ENCODE results near the gene ARFGEF2. TPM values are rescaled to one million over a fixed set of nuclear protein-coding genes. Genes with fewer than 3 reads are reported as not detected.
A peak's percentile ranks its signal among the peaks of the same experiment; 100 is the strongest.

Gene ARFGEF2
- total and polyA plus RNA-seq, 2 of the 4 experiments (the other 2 are of a cell fraction): 10.3 to 39.1 TPM

- intact Hi-C loops (cut with micrococcal nuclease): no loop called here
- H4K8ac ChIP-seq (ENCODE audit: low read depth in 2 of 2, low read length in 2 of 2): no peak overlapping the region
- H3K79me1 ChIP-seq (ENCODE audit: low read depth in 1 of 2, low read length in 2 of 2): peaks cover 38 to 75% of the 10 kb centered on the region in 2 experiments
- no peak overlapping the region for H2BK20ac ChIP-seq (ENCODE audit: low read depth, low read length)
- no peak overlapping the region for H2AK5ac ChIP-seq (ENCODE audit: low read depth, low read length)
- H3K23ac ChIP-seq (ENCODE audit: low read depth, low read length): no peak overlapping the region
- in situ Hi-C loops (cut with MboI; ENCODE audit: low sequenced_read_pairs): no loop called here
- no peak overlapping the region for H3K4me3 ChIP-seq (ENCODE audit: insufficient read depth, low read depth, low read length)
- no peak overlapping the region for H2BK15ac ChIP-seq (ENCODE audit: low read depth, low read length)
- dilution Hi-C loops (cut with HindIII; ENCODE audit: low sequenced_read_pairs, unreplicated experiment): no loop called here
- H4K91ac ChIP-seq (ENCODE audit: insufficient read depth, low read depth, low read length): no peak overlapping the region
- peak; percentile 45 for DNase-seq
- H3K36me3 ChIP-seq (ENCODE audit: control insufficient read depth, insufficient read depth, low read length): peaks cover 32% of the 10 kb centered on the region
- H3K9me3 ChIP-seq (ENCODE audit: control insufficient read depth, insufficient read depth, low read length): no peaks in the 10 kb centered on the region
- no peak overlapping the region for H3K27ac ChIP-seq (ENCODE audit: insufficient read depth, low read length)
- no TSS peak for BruUV-seq (replicated peaks)
- H2AK9ac ChIP-seq (replicated peaks; ENCODE audit: low read depth, low read length, poor library complexity): peak overlapping the region; percentile 11
- ChIA-PET POLR2A (ENCODE audit: unreplicated experiment) (no interaction called here), CTCF (no interaction called here)
- 100% methylated on average over 1 of the region's 6 CpGs; no CpG with 5 or more reads in 1 of the 2 experiments for WGBS, 2 experiments (ENCODE audit: extremely low coverage in 2 of 2, insufficient read length in 1 of 2)
- H3K9me1 ChIP-seq (ENCODE audit: insufficient read depth, low read length): peaks cover 28% of the 10 kb centered on the region
- ATAC-seq (ENCODE audit: low read depth): peak; percentile 89
- no peak overlapping the region for H2BK120ac ChIP-seq (ENCODE audit: low read depth, low read length)
- no peak overlapping the region for H3K18ac ChIP-seq (ENCODE audit: low read depth, low read length)
- H3K4me2 ChIP-seq (ENCODE audit: low read depth, low read length): no peak overlapping the region
- no peak overlapping the region for H2AFZ ChIP-seq (replicated peaks; ENCODE audit: low read length, poor library complexity)
- H3K56ac ChIP-seq (ENCODE audit: extremely low read depth, insufficient read depth, low read length): no peak overlapping the region
- no peak overlapping the region for H3K14ac ChIP-seq (replicated peaks; ENCODE audit: low read depth, low read length)
- H2BK5ac ChIP-seq (ENCODE audit: low read depth, low read length, poor library complexity, severe bottlenecking): no peak overlapping the region
- H3K4me1 ChIP-seq (ENCODE audit: control insufficient read depth, insufficient read depth, low read length): peaks cover 6% of the 10 kb centered on the region; the same call in 1 of the 2 replicates
- H3K4ac ChIP-seq (ENCODE audit: low read depth, low read length): no peak overlapping the region
- TF ChIP-seq FOS (IDR thresholded peaks at IDR 0.05; ENCODE audit: low read depth, low read length): peak; percentile 58; the same call in 1 of the 2 replicates
- TF ChIP-seq MXI1 (IDR thresholded peaks at IDR 0.05; ENCODE audit: borderline replicate concordance, low read depth, low read length): no peak
- no peak overlapping the region for H3K9ac ChIP-seq (ENCODE audit: low read depth, low read length)
- H4K20me1 ChIP-seq (ENCODE audit: insufficient read depth, low read length): peaks cover 26% of the 10 kb centered on the region; the same call in 1 of the 2 replicates
- H3K27me3 ChIP-seq (ENCODE audit: control insufficient read depth, insufficient read depth, low read length): no peaks in the 10 kb centered on the region
- H4K5ac ChIP-seq (ENCODE audit: low read depth, low read length): no peak overlapping the region
Observed at GRCh38 chr20:48945840-48946514, 24.5 kb downstream of the ARFGEF2 start.

Data from IMR-90 (cell line).